ENCODE results near the gene SLC34A2. TPM values are rescaled to one million over a fixed set of nuclear protein-coding genes. Genes with fewer than 3 reads are reported as not detected.

Gene SLC34A2
- polyA plus RNA-seq, 1 donor from 2014 or later = not detected

GRCh38 chr4:25638806-25639205 is 16.8 kb upstream of the SLC34A2 start:
- Histone ChIP-seq H3K9ac (ENCODE audit: low read length) (no peak overlapping the region), H3K27ac (ENCODE audit: low read length) (no peak overlapping the region), H3K36me3 (ENCODE audit: insufficient read depth, low read length) (no peaks in the 10 kb centered on the region), H2AFZ (ENCODE audit: low read depth, low read length) (no peak overlapping the region), H3K27me3 (ENCODE audit: insufficient read depth, low read depth, low read length) (no peaks in the 10 kb centered on the region), H3K4me3 (ENCODE audit: low read length) (no peak overlapping the region), H3K79me2 (replicated peaks; ENCODE audit: insufficient read depth, low read length) (no peaks in the 10 kb centered on the region), H4K20me1 (ENCODE audit: insufficient read depth) (no peaks in the 10 kb centered on the region), H3F3A (ENCODE audit: insufficient read depth, low read length, poor library complexity, severe bottlenecking) (no peaks in the 10 kb centered on the region), H3K4me2 (ENCODE audit: low read length) (no peak overlapping the region), H3K9me2 (ENCODE audit: insufficient read depth, low read length) (no peaks in the 10 kb centered on the region), H3K9me3 (ENCODE audit: low read length) (no peaks in the 10 kb centered on the region)
- no peak for TF ChIP-seq TAF1 (IDR thresholded peaks at IDR 0.05; ENCODE audit: low read depth)
- no peak for TF ChIP-seq SMC3 (conservative IDR thresholded peaks at IDR 0.05; ENCODE audit: poor library complexity)
- TF ChIP-seq MXI1 (conservative IDR thresholded peaks at IDR 0.05; ENCODE audit: poor library complexity, severe bottlenecking) = no peak
- TF ChIP-seq REST (IDR thresholded peaks at IDR 0.05; ENCODE audit: borderline replicate concordance) = no peak
- TF ChIP-seq EP300 (conservative IDR thresholded peaks at IDR 0.05; ENCODE audit: poor library complexity, severe bottlenecking) = no peak
- TF ChIP-seq POLR2AphosphoS5 (IDR thresholded peaks at IDR 0.05) = no peak
- TF ChIP-seq CTCF (IDR thresholded peaks at IDR 0.05; ENCODE audit: poor library complexity, severe bottlenecking) = no peak
- no peak for TF ChIP-seq EZH2 (IDR thresholded peaks at IDR 0.05; ENCODE audit: borderline replicate concordance, insufficient read depth, low read length, poor library complexity, severe bottlenecking)
- no peak for TF ChIP-seq RAD21 (conservative IDR thresholded peaks at IDR 0.05)

GRCh38 chr4:25650311-25650710 is 5.3 kb upstream of the SLC34A2 start:
- H3K36me3 ChIP-seq (ENCODE audit: insufficient read depth, low read length) = no peaks in the 10 kb centered on the region
- no peaks in the 10 kb centered on the region for H3K79me2 ChIP-seq (replicated peaks; ENCODE audit: insufficient read depth, low read length)
- H3K4me2 ChIP-seq (ENCODE audit: low read length) = no peak overlapping the region
- H3K4me3 ChIP-seq (ENCODE audit: low read length) = no peak overlapping the region
- H2AFZ ChIP-seq (ENCODE audit: low read depth, low read length) = no peak overlapping the region
- H3K9ac ChIP-seq (ENCODE audit: low read length) = no peak overlapping the region
- H3F3A ChIP-seq (ENCODE audit: insufficient read depth, low read length, poor library complexity, severe bottlenecking) = no peaks in the 10 kb centered on the region
- H4K20me1 ChIP-seq (ENCODE audit: insufficient read depth) = no peaks in the 10 kb centered on the region
- H3K9me2 ChIP-seq (ENCODE audit: insufficient read depth, low read length) = no peaks in the 10 kb centered on the region
- peaks cover 12% of the 10 kb centered on the region for H3K27me3 ChIP-seq (ENCODE audit: insufficient read depth, low read depth, low read length)
- no peaks in the 10 kb centered on the region for H3K9me3 ChIP-seq (ENCODE audit: low read length)
- H3K27ac ChIP-seq (ENCODE audit: low read length) = no peak overlapping the region
- no peak for TF ChIP-seq CTCF (IDR thresholded peaks at IDR 0.05; ENCODE audit: poor library complexity, severe bottlenecking)
- no peak for TF ChIP-seq POLR2AphosphoS5 (IDR thresholded peaks at IDR 0.05)
- no peak for TF ChIP-seq EZH2 (IDR thresholded peaks at IDR 0.05; ENCODE audit: borderline replicate concordance, insufficient read depth, low read length, poor library complexity, severe bottlenecking)
- TF ChIP-seq SMC3 (conservative IDR thresholded peaks at IDR 0.05; ENCODE audit: poor library complexity) = no peak
- no peak for TF ChIP-seq RAD21 (conservative IDR thresholded peaks at IDR 0.05)
- no peak for TF ChIP-seq REST (IDR thresholded peaks at IDR 0.05; ENCODE audit: borderline replicate concordance)
- no peak for TF ChIP-seq MXI1 (conservative IDR thresholded peaks at IDR 0.05; ENCODE audit: poor library complexity, severe bottlenecking)
- no peak for TF ChIP-seq TAF1 (IDR thresholded peaks at IDR 0.05; ENCODE audit: low read depth)
- TF ChIP-seq EP300 (conservative IDR thresholded peaks at IDR 0.05; ENCODE audit: poor library complexity, severe bottlenecking) = no peak
